Stimulated activated effector memory CD8-positive, alpha-beta T cell treated with anti-CD3 and anti-CD28 coated beads, Interleukin-12 subunit alpha, Interleukin-12 subunit beta, amount 100 ng/mL, for 72 hours (primary cell): ENCODE results near the gene ACAD10.
"Not testable (repeated sequence)": the region's sequence is repeated elsewhere in the genome, so short reads cannot be mapped to it uniquely, and the experiment has no call there.

Experiments
- ATAC-seq: fragments of 150-1000 bp; cut with Tn5 transposase; 2 replicates; pipeline ENCODE4 v1.10.0; 2021
- DNase-seq, 2 donors: peaks; one replicate each; pipeline ENCODE4 v3.0.0; 2021 to 2022; ENCODE audit warnings: low spot score in 2 of 2
- H3K27ac Mint-ChIP-seq: one replicate; pipeline ENCODE4 v1.8.0; 2022; ENCODE audit warnings: mild to moderate bottlenecking, mixed read lengths
- H3K36me3 Mint-ChIP-seq: one replicate; pipeline ENCODE4 v1.8.0; 2022; ENCODE audit warnings: mild to moderate bottlenecking, mixed read lengths
- H3K4me1 Mint-ChIP-seq: one replicate; pipeline ENCODE4 v1.8.0; 2022; ENCODE audit warnings: mixed read lengths
- H3K4me3 Mint-ChIP-seq: one replicate; pipeline ENCODE4 v1.8.0; 2022; ENCODE audit warnings: mild to moderate bottlenecking, mixed read lengths
- H3K9me3 Mint-ChIP-seq: one replicate; pipeline ENCODE4 v1.8.0; 2022; ENCODE audit warnings: mixed read lengths

ACAD10 gene

GRCh38 chr12:111719316-111719715 is 33.5 kb downstream of the ACAD10 start:
- not testable (repeated sequence) for H3K4me1 Mint-ChIP-seq, H3K4me3 Mint-ChIP-seq, DNase-seq, ATAC-seq, H3K27ac Mint-ChIP-seq, H3K9me3 Mint-ChIP-seq
- H3K36me3 Mint-ChIP-seq, result peaks cover 77% of the 10 kb centered on the region

GRCh38 chr12:111720457-111720856 is 34.6 kb downstream of the ACAD10 start:
- Mint-ChIP-seq H3K36me3 (peaks cover 83% of the 10 kb centered on the region), H3K4me1 (no peaks in the 10 kb centered on the region), H3K9me3 (no peaks in the 10 kb centered on the region), H3K27ac (no peak overlapping the region), H3K4me3 (no peak overlapping the region)
- no peak for DNase-seq
- no peak for ATAC-seq

GRCh38 chr12:111723646-111724360 is 38.0 kb downstream of the ACAD10 start:
- not testable (repeated sequence) for H3K27ac Mint-ChIP-seq, H3K4me3 Mint-ChIP-seq, DNase-seq, H3K4me1 Mint-ChIP-seq, ATAC-seq, H3K9me3 Mint-ChIP-seq
- H3K36me3 Mint-ChIP-seq, result peaks cover 65% of the 10 kb centered on the region

DNA sequence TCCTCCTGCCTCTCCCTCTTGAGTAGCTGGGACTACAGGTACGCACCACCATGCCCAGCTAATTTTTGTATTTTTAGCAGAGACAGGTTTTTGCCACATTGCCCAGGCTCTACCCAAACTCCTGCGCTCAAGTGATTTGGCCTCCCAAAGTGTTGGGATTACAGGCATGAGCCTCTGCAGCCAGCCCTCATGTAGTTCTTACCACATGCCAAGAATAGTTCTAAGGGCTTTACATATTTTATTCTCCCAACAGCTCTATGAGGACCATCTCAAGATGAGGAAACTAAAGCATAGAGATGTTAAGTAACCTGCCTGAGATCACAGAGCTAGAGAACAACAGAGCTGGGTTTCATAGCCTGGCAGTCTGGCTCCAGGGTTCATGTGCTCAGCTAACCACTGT is 42.9 kb downstream of the ACAD10 start:
- Mint-ChIP-seq H3K36me3 (peaks cover 39% of the 10 kb centered on the region), H3K9me3 (no peaks in the 10 kb centered on the region), H3K4me3 (no peak overlapping the region), H3K27ac (peak overlapping the region; percentile 10), H3K4me1 (no peaks in the 10 kb centered on the region)
- DNase-seq (no peak), ATAC-seq (no peak)

DNA sequence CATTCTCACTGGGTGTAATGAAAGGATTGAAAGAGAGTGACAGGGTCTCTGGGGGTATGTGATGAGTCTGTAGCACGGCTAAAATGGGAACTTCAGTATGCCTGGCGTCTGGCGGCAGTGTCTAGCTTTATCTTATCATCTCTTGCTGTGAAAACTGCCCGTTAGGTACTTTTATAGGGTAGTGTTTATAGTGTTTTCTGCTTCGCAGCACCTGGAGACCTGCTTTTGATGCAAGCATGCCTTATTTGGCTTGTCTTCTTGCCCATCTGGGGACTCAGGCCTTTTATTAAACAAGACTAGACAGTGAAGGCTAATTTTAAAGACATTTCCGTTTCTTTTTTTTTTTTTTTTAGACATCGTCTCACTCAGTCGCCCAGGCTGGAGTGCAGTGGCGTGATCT is 44.6 kb downstream of the ACAD10 start:
- no peak overlapping the region for H3K27ac Mint-ChIP-seq
- H3K9me3 Mint-ChIP-seq, result no peaks in the 10 kb centered on the region
- H3K4me1 Mint-ChIP-seq, result no peaks in the 10 kb centered on the region
- H3K4me3 Mint-ChIP-seq, result no peak overlapping the region
- DNase-seq (no peak), ATAC-seq (no peak)
- H3K36me3 Mint-ChIP-seq, result peaks cover 36% of the 10 kb centered on the region

DNA sequence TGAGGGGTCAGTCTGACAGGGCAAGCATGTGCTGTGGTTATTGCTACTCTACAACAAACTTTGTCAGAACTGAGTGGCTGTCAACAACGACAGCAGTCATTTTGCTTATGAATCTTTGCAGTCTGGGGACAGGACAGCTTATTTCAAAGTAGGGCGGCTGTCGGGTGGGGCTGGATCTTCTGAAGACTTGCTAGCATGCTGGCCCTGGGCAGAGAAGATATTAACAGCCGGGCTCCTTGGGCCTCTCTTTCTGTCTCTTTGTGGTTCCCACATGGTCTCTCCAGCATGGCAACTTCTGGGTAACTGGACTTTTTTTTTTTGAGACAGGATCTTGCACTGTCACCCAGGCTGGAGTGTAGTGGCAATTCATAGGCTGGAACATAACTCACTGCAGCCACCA is 46.9 kb downstream of the ACAD10 start:
- Mint-ChIP-seq H3K4me1 (no peaks in the 10 kb centered on the region), H3K36me3 (peaks cover 56% of the 10 kb centered on the region), H3K4me3 (no peak overlapping the region), H3K27ac (no peak overlapping the region), H3K9me3 (no peaks in the 10 kb centered on the region)
- ATAC-seq, result no peak
- DNase-seq, result no peak

- H3K9me3 Mint-ChIP-seq, result no peaks in the 10 kb centered on the region
- ATAC-seq, result no peak
- peaks cover 57% of the 10 kb centered on the region for H3K36me3 Mint-ChIP-seq
- no peak overlapping the region for H3K4me3 Mint-ChIP-seq
- DNase-seq, result no peak
- no peaks in the 10 kb centered on the region for H3K4me1 Mint-ChIP-seq
- H3K27ac Mint-ChIP-seq, result no peak overlapping the region
Observed at GRCh38 chr12:111733340-111733915, 47.6 kb downstream of the ACAD10 start.

DNA sequence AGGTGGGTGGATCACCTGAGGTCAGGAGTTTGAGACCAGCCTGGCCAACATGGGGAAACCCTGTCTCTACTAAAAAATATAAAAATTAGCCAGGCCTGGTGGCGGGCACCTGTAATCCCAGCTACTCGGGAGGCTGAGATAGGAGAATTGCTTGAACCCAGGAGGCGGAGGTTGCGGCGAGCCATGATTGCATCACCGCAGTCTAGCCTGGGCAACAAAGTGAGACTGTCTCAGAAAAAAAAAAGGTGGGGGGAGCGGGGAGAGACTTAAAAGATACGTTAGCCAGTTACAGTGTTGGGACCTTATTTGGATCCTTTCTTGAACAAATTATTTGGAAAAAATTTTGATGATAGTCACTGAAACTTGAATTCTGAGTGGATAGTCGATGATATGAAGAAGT is 53.7 kb downstream of the ACAD10 start:
- H3K9me3 Mint-ChIP-seq, H3K27ac Mint-ChIP-seq, DNase-seq, H3K4me3 Mint-ChIP-seq, ATAC-seq, H3K4me1 Mint-ChIP-seq: not testable (repeated sequence)
- peaks cover 45% of the 10 kb centered on the region for H3K36me3 Mint-ChIP-seq

DNA sequence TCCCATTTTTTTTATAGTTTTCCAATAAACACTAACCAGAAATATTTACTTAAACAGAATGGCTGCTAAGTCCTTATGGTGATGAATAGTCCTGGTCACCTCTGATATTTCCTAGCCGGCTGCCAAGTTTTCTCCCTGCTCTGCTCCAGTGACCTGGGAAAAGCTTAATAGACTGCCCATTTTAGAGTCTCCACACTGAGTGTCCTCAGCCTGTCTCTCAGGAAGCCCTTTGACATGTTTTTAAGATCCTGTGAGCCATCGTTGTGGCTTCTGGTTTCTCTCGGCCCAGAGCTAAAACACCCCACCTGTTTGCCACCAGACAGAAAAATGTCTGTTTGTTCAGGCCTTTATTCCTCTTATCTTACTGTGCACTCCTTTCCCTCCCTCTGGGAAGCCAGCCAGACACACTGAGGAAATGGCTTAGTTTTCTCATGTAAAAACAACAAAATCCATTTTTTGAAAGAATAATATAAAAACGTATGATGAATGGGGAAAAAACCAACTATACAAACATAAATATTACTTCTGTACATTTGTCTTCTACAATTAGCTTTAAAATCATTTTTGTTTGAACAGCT is 55.5 kb downstream of the ACAD10 start:
- Mint-ChIP-seq H3K36me3 (peaks cover 42% of the 10 kb centered on the region), H3K9me3 (no peaks in the 10 kb centered on the region), H3K27ac (no peak overlapping the region), H3K4me3 (no peak overlapping the region), H3K4me1 (no peaks in the 10 kb centered on the region)
- DNase-seq (no peak), ATAC-seq (no peak)

GRCh38 chr12:111745211-111745610 is 59.4 kb downstream of the ACAD10 start:
- no peak overlapping the region for H3K27ac Mint-ChIP-seq
- ATAC-seq (no peak), DNase-seq (no peak)
- no peak overlapping the region for H3K4me3 Mint-ChIP-seq
- no peaks in the 10 kb centered on the region for H3K4me1 Mint-ChIP-seq
- no peaks in the 10 kb centered on the region for H3K9me3 Mint-ChIP-seq
- H3K36me3 Mint-ChIP-seq, result peaks cover 51% of the 10 kb centered on the region

GRCh38 chr12:111747333-111747732 is 61.5 kb downstream of the ACAD10 start:
- H3K36me3 Mint-ChIP-seq, result peaks cover 58% of the 10 kb centered on the region
- H3K9me3 Mint-ChIP-seq, result no peaks in the 10 kb centered on the region
- ATAC-seq (no peak), DNase-seq (no peak)
- peak overlapping the region; percentile 48 for H3K27ac Mint-ChIP-seq
- no peak overlapping the region for H3K4me3 Mint-ChIP-seq
- no peaks in the 10 kb centered on the region for H3K4me1 Mint-ChIP-seq

DNA sequence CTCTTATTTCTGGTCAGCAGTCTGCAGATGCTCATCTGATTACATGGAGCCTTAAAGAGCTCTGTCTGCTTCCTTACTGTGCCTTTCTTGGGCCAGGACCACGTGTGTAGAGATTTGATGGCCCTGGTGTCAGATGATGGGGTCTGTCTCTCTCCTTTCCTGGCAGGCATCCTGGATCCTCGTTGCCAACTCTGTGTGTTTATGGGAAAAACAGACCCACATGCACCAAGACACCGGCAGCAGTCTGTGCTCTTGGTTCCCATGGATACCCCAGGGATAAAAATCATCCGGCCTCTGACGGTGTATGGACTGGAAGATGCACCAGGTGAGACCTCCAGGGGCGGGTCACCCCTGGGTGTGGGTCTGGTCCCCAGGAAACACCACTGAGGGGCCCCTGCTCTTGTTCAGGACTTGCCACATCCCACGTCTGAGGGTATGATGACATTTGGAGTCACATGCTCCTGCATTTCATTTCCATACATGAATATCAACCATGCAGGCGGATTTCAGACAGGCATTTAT is 62.4 kb downstream of the ACAD10 start:
- Mint-ChIP-seq H3K36me3 (peaks cover 64% of the 10 kb centered on the region), H3K27ac (peak overlapping the region; percentile 48), H3K4me1 (no peaks in the 10 kb centered on the region), H3K9me3 (no peaks in the 10 kb centered on the region), H3K4me3 (no peak overlapping the region)
- ATAC-seq, result no peak
- no peak for DNase-seq

DNA sequence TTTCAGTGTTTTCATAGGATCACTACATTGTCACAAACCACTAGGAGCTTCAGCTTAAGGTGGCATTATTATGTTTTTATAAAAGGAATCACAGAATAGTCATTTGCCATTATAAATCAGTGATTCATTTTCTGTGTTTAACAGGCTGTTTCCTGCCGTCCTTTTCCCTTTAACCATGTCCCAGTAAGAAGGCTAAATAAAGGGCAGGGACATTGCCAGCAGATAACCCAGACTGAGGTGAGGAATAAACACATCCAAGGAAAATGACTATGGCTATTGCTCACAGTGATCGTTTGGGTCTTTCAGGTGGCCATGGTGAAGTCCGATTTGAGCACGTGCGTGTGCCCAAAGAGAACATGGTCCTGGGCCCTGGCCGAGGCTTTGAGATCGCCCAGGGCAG is 63.0 kb downstream of the ACAD10 start:
- peaks cover 68% of the 10 kb centered on the region for H3K36me3 Mint-ChIP-seq
- H3K4me1 Mint-ChIP-seq, result no peaks in the 10 kb centered on the region
- no peak overlapping the region for H3K27ac Mint-ChIP-seq

GRCh38 chr12:111749391-111749790 is 63.5 kb downstream of the ACAD10 start:
- Mint-ChIP-seq H3K36me3 (peaks cover 63% of the 10 kb centered on the region), H3K4me1 (no peaks in the 10 kb centered on the region)
- no peak for ATAC-seq

More for the DNA sequence above, 63.0 kb downstream of the ACAD10 start:
- no peaks in the 10 kb centered on the region for H3K9me3 Mint-ChIP-seq
- DNase-seq (no peak), ATAC-seq (no peak)
- no peak overlapping the region for H3K4me3 Mint-ChIP-seq

DNA sequence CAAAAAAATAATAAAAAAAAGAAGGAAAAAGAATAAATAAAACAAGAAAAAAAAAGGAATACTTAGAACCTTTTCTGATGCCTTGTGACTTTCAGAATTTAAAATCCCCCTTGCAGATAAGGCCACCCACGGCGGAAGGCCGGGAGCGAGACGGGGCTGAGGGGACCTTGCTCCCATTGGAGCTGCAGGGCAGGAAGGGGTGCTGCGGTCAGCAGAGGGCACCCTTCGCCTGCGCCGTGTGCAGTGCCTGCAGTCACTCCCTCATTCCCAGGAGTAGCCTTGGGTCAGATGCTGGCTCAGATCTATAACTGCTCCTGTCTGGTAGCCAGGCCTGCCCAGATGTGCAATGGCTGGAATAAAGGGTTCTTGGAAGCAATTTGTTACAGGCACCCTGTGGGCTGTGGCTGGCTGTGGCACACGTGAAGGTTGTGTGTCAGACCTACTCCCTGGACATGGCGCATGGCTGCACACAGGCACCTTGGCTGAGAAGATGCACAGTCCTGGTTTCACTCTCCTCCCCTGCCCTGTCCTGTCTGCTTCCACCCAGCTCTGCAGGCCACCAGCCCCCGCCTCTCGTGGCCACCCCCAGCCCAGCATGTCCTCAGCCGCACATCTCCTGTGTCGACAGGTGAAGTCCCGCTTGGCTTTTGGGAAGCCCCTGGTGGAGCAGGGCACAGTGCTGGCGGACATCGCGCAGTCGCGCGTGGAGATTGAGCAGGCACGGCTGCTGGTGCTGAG is 67.5 kb downstream of the ACAD10 start:
- no peak overlapping the region for H3K27ac Mint-ChIP-seq
- ATAC-seq (peak; percentile 23), DNase-seq (no peak)
- peaks cover 42% of the 10 kb centered on the region for H3K36me3 Mint-ChIP-seq
- no peak overlapping the region for H3K4me3 Mint-ChIP-seq
- peaks cover 12% of the 10 kb centered on the region for H3K4me1 Mint-ChIP-seq
- H3K9me3 Mint-ChIP-seq, result no peaks in the 10 kb centered on the region

More at GRCh38 chr12:111749391-111749790, 63.5 kb downstream of the ACAD10 start:
- H3K4me3 Mint-ChIP-seq, result no peak overlapping the region
- H3K27ac Mint-ChIP-seq, result no peak overlapping the region
- no peak for DNase-seq
- H3K9me3 Mint-ChIP-seq, result no peaks in the 10 kb centered on the region
